Putamen (tissue), 1 donor: Measurements from ENCODE around the gene SLC2A1.
"Not testable (repeated sequence)": the region's sequence is repeated elsewhere in the genome, so short reads cannot be mapped to it uniquely, and the experiment has no call there.

Source experiments
- DNase-seq: peaks from one replicate; pipeline ENCODE4 v3.0.0-alpha.2; 2016; ENCODE audit warnings: low spot score

The SLC2A1 gene

DNA sequence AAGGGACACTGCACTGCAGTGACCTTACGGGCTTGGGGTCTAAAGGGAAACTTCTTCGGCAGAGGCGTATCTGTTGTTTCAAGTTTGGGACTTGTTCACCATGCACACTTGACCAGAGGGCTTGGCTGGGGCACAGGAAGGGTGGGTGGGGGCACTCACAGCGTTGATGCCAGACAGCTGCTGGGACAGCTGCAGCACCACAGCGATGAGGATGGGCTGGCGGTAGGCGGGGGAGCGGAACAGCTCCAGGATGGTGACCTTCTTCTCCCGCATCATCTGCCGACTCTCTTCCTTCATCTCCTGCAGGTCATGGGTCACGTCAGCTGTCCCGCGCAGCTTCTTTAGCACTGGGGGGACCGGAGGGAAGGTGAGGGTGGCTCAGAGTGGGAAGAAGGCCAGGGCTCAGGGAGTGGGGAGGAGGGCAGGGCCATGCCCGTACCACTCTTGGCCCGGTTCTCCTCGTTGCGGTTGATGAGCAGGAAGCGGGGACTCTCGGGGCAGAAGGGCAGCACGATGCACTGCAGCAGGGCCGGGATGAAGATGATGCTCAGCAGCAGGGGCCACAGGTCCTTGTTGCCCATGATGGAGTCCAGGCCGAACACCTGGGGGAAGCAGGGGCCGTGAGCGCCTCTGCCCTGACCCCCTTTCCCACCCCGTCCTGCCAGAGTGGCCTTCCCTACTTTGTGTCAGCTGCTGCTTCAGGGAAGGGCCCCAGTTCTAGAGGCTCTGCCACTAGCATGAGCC is 29.1 kb downstream of the SLC2A1 start:
- DNase-seq = no peak

DNA sequence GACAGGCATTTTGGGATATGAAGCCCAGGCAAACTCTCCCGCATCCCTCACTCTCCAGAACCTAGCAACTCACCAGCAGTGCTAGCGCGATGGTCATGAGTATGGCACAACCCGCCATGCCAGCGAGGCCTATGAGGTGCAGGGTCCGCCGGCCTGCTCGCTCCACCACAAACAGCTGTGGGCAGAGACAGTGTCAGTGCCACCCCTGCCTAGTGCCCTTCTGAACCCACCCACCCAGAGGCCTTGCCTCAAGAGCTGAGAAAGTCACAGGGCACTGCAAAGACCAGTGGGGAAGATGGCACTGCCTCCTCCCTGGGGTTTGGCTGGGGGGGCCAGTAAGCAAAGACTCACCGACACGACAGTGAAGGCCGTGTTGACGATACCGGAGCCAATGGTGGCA is 29.8 kb downstream of the SLC2A1 start:
- DNase-seq = no peak

DNA sequence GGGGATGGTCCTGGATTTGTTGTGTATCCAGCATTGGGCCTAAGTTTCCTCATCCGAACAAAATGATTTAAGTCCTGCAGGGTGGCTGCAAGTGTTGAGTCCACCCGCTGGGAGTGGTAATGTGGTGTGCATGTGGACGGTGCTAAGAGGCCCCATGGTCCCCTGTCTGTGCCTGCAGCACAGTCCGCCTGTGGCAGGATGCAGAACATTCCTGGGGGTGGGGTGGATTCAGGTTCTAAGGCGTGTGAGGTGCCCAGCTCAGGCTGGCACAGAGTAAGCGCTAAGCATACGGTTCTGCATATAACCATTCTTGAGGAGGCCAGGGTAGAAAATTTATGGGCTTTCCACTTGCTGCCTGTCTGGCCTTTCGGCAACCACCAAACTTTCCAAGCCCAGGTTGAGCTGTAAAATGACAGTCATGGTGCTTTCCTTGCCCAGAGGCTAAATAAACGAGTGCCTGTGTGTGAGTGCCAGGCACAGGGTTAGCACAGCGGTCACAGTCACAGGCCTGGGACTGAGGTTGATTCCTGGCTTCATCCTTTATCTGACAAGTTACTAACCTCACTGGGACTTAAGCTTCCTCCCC is 30.7 kb downstream of the SLC2A1 start:
- DNase-seq = no peak

DNA sequence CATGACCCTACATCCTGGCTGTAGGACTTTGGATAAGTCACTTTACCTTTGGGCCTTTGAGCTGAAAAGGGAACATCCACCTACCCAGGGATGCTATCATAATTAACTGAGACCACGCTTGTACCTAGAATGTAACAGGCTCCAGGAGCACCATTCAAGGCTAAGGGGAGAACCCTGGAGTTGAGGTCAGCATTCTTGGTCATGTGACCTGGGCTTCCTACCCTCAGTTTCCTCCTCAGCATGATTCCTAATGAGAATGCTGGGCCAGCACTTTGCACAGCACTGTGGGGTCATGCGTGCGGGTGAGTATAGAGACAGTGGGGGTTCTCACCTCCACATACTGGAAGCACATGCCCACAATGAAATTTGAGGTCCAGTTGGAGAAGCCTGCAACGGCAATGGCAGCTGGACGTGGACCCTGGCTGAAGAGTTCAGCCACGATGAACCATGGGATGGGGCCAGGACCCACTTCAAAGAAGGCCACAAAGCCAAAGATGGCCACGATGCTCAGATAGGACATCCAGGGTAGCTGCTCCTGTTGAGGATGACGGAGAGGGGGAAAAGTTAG is 31.3 kb downstream of the SLC2A1 start:
- no peak for DNase-seq

DNA sequence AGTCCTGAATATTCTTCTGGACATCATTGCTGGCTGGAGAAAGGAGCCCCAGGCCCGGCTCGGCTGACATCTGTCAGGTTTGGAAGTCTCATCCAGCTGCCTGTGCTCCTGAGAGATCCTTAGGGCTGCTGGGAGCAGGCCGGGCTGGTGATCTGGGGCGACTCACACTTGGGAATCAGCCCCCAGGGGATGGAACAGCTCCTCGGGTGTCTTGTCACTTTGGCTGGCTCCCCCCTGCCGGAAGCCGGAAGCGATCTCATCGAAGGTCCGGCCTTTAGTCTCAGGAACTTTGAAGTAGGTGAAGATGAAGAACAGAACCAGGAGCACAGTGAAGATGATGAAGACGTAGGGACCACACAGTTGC is 31.8 kb downstream of the SLC2A1 start:
- no peak for DNase-seq

DNA sequence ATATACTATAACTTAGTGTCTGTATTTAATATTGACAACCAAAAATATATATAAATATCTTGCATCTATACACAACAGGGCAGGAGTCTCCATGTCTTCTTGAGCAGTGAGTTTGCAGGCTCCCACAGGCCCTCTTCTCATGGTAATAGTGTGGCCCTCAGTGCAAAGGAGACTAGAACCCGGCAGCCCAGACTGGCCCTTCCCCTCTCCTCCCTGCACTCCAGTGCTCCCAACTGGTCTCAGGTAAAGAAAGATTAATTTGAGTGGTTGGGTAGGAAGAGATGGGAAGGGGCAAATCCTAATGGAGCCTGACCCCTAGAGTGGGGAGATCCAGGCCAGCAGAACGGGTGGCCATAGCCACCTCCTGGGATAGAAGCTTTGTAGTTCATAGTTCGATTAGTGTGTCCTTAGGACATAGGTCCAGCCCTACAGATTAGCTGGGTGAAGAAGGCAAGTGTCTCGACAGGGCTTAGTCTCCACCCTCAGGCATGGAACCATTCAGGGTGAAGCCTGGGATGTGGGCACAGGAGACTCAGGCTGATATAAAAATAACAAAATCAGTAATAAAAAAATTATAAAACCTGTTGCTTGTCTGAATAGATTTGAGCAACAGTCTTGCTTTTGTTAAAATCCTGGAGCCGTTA is 32.3 kb downstream of the SLC2A1 start:
- no peak for DNase-seq

DNA sequence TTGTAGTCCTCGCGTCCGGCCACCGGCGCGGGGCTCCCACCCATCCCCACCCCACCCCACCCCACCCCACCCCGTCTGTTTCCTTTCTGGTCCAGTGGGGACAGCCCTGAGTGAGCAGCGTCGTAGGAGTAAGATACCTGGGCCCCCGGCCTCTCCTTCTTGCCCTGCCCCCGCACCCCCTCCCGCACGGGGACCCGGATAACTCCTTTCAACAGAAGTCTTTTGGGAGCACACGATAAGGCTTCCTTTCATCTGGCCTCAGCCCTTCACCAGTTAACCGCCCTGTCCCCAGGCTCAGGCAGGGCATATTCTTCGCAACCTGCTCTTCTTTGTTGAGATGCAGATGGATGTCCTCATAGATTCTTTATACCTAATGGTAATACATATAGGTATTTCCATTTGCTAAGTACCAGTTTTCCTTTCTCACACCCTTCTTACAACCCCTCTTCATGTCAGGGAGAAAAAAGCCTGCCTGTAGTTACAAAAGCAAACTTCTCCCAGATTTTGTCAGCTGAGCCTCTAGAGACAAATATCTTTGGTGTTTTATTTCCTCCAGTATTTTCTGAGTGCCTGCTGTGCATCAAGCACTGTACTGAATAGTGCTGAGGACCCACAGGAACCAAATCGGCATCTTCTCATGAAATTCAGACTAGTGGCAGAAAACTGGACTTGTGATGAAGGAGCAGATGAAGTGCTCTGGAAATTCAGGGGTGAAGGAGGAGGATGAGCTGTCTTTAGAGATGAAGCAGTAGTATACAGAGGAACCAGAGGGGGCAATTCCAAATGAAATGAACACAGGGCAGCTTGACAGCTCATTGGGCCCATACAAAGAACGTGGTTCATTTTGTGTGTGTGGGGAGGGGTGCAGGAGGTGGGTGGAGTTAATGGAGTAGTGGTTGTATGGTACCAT is 33.6 kb downstream of the SLC2A1 start:
- DNase-seq = no peak

DNA sequence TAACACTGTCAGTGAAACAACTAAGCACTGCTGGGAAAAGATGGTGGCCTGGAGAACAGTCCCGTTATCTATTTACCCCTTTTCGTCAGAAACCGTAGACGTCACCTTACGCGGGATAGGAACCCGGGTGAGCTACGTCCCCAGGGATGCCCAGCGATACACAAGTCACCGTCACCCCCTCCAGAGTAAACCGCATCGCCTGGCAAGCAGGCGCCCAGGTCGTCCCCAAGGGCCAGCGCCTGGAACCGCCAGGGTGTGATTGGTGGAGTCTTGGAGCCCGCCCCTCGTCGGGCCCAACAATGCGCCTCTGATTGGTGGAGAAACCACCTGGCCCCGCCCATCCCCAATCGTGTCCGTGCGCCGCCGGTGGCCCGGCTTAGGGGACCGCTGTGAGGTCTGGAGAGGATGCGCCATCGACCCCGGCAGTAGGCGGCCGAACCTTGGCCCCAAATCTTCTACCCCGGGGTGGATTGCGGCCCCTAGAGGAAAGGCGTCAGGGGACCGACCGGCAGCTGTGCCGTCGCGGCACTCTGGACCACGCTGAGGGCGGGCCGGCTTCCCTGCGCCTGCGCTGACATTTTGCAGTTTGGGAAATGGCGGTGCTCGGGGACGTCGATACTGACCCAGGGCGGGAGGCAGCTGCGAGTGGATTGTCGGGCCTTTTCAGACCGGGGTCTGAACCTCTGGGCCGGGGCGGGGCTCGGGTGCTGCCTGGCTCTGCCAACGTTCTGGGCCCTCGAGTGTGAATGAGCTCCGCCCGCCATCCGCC is 34.4 kb downstream of the SLC2A1 start:
- DNase-seq = peak; percentile 95

DNA sequence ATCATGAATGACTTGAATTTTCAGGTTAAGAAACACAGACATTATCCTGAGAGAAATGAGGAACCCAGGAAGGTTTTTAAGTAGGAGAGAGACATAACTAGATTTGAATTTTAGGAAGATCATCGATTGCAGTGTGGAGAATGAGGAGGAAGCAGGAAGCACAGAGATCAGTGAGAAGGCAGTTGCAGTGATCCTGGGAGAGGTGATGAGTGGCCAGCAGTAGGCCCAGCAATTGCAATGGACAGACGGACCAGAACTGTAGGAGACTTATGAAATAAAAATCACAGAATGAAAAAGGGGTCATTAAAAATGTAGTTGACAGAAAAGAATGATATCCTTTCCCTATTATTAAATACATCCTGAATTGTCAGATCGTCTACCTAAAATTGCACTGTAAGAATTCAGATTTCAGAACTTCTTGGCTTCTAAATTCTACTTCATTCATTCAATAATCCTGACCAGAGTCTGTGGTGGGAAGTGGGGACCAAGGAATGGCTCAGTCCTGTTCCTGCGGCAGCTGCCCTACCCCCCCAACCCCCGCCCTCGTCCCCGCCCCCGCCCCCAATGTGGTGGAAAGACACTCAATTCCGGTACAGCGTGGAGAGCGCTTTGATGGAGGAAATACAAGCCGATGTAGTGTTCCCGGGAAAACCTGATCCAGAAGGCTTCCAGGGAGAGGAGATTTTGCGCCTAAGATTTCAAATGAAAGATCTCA is 35.1 kb downstream of the SLC2A1 start:
- no peak for DNase-seq

DNA sequence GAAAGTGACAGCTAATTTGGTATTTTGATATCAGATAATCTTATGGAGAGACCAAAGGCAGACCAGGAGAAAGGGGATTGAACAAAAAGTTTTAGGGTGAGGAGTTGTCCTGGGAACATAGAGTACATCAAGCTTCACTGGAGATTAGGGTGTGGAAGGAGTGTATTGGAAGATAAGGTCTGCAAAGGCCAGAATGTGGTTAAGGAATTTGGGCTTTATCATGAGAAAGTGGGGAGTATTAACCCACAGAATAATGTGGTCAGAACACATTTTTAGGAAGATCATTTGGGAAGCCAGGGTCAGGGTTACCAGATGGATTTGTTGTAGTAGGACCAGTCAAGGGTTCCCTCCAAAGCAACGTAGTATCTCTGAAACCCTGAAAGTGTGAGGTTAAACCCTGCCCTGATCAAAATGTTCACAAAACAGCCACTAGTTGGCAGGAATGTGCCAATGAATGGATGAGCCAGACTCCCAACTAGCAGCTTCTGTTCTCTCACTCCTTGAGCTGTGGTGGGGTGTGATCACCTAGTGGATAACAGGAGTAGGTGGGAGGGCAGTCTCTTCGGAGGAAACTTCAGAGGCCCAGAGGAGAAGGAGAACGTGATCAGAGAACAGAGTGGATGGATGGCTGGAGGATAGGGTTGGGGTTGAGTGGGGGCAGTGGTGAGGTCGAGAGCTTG is 35.8 kb downstream of the SLC2A1 start:
- DNase-seq = peak; percentile 72

DNA sequence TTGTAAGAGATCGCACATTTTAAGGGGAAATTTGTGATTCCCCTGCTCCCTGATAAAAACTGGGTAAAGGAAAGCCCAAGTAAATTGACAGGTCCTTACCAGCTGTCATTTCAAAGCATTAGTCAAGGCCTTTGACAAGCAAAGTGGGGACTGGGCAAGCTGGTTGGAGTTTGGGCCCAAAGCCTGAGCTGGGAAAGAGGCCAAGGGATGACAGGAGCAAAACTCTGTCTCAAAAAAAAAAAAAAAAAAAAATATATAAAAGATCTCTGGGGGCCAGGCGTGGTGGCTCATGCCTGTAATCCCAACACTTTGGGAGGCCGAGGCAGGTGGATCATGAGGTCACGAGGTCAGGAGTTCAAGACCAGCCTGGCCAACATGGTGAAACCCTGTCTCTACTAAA is 36.9 kb downstream of the SLC2A1 start:
- DNase-seq = no peak

DNA sequence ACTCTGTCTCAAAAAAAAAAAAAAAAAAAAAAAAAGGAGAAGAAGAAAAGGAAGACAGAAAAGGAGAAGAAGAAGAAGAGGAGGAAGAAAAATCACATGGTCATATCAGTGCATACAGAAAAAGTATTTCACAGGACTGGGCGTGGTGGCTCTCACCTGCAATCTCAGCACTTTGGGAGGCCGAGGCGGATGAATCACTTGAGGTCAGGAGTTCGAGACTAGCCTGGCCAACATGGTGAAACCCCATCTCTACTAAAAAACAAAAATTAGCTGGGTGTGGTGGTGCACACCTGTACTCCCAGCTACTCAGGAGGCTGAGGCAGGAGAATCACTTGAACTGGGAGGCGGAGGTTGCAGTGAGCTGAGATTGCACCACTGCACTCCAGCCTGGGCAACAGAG is 39.0 kb downstream of the SLC2A1 start:
- DNase-seq = not testable (repeated sequence)

DNA sequence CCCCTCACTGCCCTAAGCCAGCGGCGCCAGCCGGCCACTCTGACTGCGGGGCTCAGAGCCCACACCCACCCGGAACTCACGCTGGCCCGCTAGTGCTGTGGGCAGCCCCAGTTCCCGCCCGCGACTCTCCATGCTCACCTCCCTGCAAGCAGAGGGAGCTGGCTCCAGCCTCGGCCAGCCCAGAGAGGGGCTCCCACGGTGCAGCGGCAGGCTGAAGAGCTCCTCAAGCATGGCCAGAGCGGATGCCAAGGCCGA is 41.5 kb downstream of the SLC2A1 start:
- DNase-seq = no peak

DNA sequence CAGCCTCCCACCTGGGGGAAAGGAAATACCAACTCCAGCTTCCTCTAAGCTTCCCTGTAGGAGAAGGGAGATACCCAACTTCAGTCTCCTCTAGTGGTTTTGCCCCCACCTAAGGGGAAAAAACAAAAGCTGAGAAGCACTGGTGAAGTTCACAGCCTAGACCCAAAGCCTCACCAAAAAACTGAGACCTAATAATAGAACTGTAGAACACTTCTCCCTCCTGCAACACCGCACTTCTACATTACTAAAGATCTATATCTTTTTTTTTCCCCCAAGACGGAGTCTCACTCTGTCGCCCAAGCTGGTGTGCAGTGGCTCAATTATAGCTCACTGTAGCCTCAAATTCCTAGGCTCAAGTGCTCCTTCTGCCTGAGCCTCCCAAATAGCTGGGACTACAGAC is 43.2 kb downstream of the SLC2A1 start:
- DNase-seq = no peak

DNA sequence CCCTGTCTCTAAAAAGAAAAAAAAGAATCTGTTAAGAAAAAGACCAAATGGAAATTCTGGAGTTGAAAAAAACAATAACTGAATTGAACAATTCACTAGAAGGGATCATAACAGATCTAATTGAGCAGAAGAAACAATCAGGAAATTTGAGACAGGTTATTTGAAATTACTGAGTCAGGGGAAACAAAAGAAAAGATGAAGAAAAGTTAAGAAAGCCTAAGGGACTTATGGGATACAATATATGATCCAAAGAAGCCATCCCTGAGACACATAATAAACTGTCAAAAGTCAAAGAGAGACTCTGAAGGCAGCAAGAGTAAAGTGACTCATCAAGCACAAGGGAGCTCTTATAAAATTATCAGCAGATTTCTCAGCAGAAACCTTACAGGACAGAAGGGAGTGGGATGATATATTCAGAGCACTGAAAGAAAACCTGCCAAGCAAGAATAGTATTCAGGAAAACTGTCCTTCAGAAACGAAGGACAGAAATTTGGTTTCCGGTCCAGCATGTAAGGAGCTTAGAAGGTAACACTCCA is 44.5 kb downstream of the SLC2A1 start:
- no peak for DNase-seq

DNA sequence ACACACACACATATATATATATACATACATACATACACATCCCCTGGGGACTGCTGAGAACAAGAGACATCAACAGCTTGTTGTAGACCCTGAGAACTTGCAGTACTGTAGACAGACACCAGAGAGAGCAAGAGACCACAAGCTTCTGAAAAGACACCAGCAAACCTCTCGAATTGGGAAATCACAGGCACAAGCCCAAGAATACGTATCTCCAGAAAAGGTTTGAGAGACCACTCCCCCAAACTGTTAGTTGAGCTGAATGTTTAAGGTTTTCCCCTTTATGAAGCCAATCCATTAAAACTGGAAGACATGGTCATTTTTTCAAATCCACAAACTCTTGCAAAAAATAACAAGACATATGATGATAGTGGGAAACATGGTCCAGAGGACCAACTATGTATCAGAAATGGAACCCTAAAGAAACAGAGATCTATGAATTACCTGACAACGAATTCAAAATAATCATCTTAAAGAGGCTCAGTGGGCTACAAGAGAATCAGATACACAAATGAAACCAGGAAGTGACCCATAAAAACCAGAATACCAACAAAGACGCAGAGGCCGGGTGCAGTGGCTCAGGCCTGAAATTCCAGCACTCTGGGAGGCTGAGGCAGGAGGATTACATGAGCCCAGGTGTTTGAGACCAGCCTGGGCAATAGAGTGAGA is 45.1 kb downstream of the SLC2A1 start:
- DNase-seq = peak; percentile 62

DNA sequence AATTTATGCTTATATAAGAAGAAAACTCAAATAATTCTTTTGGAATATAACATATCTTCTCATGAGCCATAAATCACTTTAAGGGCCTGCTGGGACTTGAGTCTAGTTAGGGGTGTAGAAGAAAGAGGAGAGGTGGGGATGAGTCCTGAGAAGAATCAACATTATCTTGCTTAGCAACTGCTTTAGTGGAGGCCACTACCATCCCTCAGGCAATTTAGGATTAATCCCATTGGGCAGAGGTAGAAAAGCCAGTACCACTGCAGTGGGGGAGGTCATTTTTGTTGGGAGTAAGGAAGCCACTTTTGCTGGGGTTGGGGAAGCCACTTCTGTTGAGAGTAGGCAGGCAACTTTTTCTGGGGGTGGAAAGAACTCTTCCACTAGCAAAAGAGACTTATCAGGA is 47.7 kb downstream of the SLC2A1 start:
- no peak for DNase-seq

DNA sequence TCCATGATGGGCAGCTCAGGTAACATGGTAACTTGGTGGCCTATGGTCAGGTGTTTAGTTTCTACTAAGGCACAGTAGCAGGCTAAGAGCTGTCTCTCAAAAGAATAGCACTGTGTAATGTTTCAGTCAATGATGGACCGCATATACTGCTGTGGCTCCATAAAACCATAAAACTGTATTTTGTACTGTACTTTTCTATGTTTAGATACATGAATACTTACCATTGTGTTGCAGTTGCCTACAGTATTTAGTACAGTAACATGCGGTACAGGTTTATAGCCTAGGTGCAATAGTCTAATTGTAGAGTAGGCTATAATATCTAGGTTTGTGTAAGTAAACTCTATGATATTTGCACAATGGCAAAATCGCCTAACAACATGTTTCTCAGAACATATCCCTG is 50.6 kb downstream of the SLC2A1 start:
- DNase-seq = no peak

DNA sequence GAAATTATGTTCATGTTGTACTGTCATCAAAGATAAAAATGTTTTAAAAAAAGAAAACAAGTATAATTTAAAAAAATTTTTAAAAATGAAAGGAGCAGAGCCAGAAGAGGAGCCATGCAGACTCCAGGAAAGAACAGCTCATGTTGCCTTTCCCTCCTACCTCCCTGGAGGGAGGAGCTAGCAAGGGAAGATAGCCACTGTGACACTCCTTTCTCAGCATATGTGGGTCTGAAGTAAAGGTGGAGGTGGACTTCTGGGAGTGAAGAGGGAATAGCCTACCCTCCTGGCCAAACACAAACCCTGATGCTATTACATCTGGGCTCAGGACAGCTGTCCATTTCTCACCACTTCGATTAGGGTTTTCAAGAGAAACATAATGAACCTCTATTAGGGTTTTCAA is 54.2 kb downstream of the SLC2A1 start:
- no peak for DNase-seq

DNA sequence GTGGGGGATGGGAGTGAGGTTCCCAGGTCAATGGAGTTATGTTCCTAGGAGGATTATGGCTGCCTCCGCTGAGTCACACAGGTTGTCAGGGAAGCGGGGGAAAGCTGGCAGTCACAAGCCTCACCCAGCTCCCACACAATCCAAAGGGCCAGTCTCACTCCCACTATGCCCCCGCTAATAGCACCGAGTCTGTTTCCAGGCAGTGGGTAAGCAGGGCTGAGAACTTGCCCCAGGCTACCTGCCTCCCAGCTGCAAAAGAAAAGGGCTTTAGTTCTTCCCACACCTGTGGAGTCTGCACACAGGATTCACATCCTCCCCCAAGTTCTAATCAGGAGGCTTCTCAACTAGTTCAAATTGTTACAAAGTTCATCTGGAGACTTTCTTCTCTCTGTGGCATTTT is 58.7 kb downstream of the SLC2A1 start:
- not testable (repeated sequence) for DNase-seq
